Fibroblast of skin of right biceps (primary cell): Measurements from ENCODE around the gene USH2A.
A peak's percentile ranks its signal among the peaks of the same experiment; 100 is the strongest.

Experiments
- DNase-seq: peaks from one replicate; pipeline ENCODE4 v3.0.0-alpha.2; 2013

Gene USH2A

DNA sequence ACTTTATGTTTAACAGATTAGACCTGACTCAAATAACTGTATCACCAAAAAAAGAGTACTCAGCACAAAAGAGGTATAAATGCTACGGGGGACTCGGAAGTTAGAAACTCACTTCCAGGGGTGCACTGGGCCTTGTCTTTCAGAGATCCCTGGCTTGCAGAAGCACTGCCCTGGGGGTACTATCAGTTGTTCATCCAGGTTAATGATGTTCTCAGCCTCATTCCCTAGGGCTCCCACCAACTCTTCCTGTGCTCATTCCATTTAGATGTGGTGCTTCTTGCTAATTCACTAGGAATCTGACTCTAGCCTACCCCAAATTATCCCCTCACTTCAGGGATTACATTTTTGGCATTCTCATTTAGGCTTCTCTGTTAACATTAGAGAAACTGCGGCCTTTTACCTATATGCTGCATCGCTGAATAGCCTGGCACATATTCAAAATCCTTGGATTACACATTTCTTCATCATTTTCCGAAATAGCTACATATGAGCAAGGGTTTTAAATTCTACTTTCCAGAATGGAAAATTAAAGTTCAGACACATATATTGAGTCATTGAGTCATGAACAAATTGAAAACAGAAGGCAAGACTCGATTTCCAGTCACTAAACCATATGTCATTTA is 517.6 kb downstream of the USH2A start:
- DNase-seq: peak; percentile 97

DNA sequence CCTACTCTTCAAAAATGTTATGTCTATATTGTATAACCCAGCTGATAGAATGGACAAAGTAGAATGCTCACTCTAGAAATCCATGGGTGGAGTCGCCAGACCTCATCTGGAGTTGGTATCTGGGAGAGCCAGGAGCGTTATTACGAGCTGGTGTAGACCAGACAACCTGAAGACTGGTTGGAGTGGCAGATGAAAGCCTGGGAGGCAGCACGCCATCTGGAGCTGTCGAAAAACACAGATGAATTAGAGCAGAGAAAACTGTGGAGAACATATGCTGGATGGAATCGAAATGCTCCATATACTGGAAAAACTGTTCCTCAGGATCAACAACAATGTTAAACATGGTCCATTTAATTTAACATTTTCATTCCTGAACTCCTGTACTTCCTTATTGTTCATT is 522.6 kb downstream of the USH2A start:
- DNase-seq: no peak

DNA sequence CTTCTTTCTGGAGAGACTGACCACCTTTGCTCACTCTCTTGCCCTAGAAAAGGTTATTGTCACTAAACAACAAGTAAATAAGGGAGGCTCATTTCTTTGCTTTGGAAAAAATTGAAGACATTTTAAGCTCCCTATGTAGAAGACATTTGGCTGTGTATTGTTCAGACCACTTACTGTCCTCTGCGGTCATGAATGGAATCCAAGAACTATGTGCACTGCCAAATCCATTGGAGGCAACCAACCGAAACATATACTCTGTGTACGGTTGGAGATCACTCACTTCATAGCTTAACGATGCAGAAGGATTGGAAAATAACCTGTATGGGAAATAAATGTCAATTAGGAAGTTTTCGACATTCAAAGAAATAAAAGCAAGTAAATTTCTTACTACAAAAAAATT is 523.3 kb downstream of the USH2A start:
- no peak for DNase-seq

DNA sequence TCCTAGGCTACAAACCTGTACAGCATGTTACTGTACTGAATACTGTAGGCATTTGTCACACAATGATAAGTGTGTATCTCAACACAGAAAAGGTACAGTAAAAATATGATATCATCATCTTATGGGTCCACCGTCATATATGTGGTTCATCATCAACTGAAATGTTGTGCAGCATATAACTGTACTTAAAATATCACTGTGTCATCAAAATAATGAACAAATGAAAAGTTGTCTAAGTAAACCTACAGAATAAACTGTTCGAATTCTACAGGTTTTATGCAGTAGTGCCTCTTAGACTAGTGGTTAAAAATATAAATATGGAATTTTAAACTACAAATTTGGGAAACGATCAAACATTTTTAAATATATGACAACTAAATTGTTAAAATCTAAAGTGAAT is 527.4 kb downstream of the USH2A start:
- DNase-seq: no peak

DNA sequence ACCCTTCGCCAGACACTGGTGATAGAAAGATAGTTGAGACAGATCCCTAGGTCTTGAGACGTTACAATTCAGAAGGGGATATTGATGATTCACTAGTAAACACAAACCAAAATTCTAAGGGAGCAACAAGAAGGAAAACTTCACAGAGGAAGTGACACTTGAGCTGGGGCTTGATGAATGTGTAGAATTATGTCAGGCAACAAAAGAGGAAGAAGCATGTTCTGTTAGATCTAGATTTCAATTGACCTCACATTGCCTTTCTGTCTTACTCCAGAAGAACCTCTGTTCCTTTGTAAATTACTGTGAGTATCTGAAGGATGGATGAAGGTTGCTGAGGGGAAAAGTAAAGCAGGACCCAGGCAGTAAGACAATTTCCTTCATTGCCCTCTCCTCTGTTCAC is 528.0 kb downstream of the USH2A start:
- DNase-seq: no peak

DNA sequence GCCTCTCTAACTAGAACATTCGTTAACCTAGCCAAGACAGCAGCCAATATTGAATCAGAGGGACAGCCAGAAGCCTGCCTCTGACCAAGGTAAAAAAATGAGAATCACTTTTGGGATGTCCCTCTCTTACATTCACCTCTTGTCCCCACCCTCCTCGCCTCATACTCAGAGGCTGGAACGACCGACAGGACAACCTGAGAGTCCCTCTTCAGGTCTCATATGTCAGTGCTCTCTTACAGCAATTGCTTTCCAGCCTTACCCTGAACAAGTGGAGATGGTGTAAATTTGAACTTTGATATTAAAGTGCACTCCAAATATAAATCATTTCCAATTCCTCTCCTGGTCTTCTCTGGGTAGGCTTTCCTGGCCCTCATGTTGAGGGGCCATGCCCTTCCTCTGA is 528.6 kb downstream of the USH2A start:
- no peak for DNase-seq

DNA sequence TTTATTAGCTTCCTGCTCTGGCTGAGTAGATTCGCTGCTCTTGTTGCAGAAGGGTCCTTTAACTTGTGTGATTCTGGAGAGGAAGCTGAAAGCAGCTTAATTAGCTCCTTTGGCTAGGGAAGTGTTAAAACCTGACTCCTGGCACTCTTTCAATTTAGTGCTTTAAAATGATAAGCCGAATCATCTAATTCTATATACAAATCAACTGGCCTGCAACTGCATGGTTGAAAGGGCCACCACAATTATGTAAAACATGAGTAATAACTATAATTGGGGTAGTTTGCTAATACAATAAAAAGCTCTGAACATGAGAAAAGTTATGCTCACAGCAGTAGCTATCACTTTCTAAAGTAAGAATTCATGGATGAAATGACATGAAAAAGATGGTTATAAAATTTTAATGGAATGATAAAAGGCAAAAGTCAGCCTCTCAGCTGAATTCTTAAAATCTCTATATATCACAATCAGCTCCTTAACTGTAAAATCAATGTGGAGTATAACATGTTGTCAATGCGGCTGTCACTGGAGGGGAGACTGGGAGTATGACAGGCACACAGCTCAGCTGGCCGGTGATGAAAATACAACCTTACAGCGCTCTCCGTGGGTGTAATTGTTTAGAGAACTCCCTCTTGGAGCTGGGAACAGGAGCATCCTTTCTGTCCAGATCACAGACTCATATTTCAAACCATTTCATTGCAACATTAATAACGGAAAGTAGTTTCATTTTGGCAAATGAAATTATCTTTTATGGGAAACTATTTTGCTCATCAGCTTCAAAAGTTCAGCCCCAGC is 531.8 kb downstream of the USH2A start:
- peak; percentile 28 for DNase-seq

DNA sequence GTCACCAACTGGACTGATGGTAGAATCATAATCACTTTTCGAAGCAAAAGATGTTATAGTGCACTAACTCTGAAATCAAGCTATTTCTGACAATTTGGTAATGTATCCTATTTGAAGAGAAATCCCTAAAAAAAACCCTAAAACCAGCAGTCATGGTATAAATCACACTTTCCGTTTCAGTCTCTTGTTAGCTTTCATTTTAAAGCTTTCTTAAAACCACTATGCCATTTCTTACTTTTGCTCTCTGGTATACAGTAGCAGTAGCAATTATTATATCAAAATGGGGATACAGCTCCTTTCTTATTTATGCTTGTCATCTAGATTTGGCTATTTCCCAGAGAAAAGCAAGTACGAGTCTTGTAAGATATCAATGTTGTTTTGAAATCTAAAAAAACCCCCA is 532.8 kb downstream of the USH2A start:
- no peak for DNase-seq

DNA sequence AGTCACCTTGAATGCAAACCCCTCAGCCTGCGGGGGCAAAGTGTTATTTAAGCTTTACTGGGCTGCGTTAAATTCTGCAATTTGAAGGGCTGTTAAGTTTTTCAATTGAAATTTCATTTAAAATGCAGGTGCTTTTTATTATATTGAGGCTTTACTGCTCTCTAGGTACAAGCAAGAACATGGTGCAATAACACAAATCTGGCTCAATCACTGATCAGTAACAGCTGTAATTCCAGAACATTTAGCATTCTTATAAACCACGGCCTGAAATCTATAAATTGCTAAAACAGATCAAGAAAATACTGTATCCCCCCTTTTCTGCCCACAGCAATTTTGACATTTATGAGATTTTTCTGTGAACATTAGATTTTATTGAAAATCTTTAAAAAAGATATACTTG is 533.4 kb downstream of the USH2A start:
- no peak for DNase-seq

DNA sequence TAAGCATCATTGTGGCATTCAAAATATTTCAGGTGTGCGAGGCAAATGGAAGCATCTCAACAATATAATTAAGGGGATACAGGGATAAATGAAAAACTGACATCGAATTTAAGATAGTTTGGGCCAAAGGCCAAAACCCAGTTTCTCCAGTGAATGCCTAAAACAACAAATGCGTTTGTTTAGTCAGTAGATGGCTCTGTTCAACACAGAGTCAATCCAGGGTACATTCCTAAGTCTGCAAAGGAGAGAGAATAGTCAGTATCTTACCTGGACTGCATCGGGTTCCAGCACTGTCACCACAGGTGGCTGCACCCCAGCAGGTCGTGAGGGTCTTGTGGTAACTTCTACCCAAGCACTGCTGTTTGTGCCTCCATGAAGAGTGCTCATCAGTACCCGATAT is 535.1 kb downstream of the USH2A start:
- no peak for DNase-seq

DNA sequence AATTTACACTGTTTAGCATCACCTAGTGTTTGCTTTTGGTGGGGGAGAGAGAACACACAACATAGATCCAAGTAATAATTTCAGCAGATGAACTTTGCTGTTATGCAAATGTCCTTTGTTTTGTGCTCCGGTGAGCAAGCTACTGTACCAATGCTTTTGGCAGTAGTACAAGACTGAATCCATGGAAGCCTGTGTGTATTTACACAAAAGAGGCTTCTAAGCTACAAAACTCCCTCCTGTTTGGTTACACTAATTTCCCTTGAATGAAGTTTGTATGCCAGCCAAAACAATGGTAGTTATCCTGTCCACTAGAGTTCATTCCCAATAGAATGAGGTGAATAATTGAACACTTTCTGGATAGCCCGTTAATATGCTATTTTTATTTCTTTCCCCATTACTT is 535.6 kb downstream of the USH2A start:
- no peak for DNase-seq

DNA sequence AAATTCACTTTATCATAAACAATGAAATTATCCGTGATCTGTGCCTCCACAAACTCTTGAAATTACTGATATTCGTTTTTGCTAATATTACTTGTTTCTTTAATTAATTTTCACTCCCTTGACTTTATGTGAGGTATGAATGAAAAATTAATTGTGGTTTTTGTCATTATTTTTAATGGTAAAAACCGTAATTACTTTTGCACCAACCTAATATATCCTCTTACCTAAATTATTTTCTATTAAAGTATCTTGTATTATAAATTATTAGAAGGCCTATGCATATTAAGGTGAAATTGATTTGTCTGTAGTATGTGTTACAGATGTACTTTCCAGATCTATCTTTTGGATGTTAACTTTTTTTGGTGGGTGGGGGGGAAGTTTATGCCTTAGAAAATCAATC is 540.2 kb downstream of the USH2A start:
- no peak for DNase-seq

DNA sequence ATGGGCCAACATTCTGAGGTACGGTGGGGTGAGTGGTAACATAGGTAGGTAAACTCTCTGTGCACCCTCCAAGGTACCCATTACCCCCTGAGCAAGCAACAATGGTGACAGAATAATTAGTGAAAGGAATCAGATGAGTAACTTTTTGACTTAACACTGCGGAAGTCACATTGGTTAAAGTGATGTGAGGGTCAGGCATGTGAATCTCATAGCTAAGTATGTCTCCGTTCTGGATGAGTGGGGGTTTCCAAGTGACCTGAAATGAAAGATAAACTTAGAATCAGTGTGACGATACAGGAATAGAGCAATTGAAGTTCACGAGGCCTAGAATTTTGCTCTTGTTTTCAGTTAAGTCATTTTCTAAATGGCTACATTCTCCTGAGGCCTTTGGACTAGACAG is 544.4 kb downstream of the USH2A start:
- DNase-seq: no peak

DNA sequence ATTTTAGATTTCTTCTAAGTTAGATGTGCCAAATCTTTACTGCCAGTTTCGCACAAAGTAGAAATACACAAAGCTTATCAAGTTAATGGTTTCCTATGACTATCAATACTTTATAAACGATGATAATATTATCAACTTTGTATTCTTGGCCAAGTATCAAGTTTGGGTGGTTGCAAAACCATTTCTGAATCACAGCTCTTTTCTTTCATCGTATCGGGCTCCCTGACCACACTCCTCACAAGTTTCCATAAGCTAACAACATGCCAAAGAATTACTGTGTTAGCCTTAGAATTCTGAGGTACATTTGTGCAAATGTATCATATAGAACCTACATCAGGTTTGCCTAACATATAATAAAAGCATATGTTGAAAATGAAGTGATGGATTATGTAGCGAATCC is 545.1 kb downstream of the USH2A start:
- DNase-seq: peak; percentile 33

DNA sequence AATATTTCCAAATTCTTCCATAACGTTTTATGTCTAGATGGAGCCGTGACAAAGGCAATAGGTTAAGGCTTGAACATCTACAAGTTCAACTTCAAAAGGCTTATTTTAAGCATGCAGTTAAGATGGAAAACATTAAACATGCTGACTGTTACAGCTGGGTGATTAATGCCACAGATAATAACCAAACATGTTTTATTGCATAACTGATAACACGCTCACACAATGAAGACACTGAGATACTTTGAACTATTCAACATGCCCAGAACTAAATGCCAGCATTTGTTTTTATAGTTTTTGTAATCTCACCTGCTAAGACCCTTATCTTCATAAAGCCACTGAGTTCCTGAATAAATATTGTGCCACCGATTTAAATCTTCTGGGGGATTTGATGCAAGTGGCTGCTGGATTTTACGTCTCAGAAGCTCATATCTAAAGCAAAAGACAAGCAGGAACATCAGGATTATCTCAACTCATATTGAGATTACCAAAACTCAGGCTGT is 545.7 kb downstream of the USH2A start:
- no peak for DNase-seq

DNA sequence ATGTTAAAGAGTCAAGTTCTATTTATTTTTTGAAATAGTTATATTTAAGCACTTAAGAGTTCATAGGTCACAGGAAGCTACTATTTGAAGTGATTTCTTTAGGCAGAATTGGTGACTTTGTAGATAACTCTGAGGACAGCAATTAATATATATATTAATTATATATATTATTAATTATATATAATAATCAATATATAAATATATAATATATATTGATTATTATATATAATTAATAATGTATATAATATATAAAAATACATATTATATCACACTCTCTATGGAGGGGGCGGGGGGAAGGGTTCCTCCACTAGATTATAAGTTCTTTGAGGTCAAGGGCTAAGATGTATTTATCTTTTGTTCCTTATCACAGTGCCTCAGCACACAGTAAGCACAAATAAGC is 547.5 kb downstream of the USH2A start:
- DNase-seq: no peak

DNA sequence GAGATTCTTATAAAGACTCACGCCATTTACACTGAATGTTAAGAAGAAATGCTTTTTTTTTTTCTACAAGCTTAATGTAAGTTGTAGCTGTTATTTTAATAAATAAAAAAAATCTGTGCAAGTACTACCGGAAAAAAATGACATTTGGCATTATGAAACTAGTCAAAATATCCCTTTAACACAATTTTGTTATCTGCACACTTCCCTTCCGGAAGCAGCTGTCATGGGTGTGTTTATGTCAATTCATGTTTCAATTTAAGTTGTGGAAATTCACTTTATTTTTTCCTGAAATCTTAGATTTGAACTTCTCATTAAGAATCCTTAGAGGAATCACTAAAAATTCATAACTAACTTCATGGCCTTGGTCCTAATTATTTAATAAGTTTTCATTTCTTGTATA is 548.0 kb downstream of the USH2A start:
- DNase-seq: no peak

DNA sequence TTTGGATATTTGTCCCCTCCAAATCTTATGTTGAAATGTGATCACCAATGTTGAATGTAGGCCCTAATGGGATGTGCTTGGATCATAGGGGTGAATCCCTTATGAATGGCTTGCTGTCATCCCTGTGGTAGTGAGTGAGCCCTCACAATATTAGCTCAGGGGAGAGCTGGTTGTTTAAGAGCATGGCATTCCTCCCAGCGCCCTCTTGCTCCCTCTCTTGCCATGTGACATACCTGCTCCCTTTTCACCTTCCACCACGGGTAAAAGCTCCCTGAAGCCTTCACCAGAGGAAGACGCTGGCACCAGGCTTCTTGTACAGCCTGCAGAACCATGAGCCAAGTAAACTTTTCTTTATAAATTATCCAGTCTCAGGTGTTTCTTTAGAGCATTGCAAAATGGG is 550.6 kb downstream of the USH2A start:
- DNase-seq: no peak

DNA sequence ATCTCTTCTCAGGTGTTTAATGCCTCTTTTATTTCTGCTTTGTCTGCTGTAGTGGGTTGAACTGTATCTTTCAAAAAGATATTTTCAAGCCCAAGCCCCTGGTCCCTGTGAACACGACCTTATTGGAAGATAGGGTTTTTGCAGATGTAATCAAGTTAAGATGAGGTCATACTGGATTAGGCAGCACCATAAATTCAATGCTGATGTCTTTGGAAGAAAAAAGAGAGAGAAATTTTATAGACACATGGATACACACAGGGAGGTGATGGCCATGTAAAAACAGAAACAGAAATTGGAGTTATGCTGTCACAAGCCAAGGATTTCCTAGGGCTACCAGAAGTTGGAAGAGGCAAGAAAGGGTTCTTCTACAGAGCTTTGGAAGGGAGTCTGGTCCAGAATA is 554.7 kb downstream of the USH2A start:
- DNase-seq: no peak

DNA sequence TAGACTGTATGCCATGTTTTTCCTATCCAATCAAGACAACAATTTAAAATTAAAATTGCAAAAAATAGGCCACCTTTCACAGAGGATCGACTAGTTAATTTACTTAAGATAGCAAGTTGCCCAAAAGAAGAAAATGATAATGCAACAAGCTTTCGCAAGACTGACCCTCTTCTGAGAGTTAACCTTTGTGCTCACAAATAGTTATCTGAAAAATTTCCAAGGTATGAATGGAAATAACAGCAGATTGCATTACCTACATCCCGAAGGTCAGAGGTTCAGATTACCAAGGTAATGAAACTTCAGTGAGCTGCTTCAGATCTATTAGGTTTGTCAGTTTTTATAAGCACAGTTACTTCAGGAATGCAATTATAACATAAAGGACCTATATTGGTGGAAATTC is 558.2 kb downstream of the USH2A start:
- no peak for DNase-seq

DNA sequence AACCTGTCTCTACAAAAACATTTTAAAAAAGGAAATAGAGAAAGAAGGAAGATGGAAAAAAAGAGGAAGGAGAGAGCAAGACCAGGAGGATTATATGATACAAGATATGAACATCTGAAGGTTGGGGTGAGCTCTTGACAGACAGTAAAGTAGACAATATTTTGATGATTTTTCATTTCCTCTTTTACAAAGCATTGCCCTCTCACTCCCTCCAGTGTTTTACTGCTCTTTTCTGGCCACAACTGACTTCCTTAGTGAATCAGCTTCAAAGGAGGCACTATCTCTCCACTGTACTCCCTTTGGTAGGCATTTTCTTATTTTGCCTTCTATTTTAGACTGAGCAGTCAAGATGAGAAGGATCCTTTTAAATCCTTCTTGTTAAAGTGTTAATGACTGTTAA is 559.5 kb downstream of the USH2A start:
- DNase-seq: no peak

DNA sequence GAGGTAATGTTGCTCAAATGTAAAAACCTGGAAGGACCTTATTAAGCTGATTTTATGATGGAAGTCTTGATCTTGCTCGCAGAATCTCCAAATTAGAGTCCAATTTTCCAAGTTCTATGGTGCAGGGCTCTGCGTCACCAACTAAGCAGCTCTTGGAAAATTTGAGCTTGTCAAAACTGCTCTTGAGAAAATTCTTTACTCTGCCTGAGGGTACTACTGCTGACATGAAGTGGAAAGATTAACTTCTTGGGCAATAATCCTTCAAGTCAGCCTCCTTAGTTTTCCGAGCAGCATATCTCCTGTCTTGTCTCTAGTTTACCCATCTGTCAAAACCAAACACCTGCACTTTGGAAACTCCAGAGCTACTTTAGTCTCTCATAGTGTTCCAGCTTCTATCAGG is 562.4 kb downstream of the USH2A start:
- DNase-seq: no peak

DNA sequence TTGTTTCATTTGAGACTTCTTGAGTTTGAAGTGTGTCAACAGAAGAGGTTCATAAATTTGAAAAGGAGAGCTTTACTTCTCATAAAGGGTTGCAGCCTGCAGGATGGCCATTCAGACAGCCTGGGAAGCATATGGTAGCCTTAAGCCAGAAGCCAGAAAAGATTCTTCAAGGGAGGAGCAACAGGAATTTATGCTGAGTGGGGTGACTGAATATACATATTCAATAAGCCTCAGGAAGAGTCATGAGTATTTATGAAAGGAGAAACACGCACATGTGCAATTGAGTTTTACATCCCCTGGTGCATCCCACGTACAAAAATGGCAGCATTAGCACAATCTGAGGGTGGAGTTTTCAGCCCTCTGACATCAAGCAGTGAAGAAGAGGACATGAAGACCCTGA is 565.9 kb downstream of the USH2A start:
- no peak for DNase-seq

DNA sequence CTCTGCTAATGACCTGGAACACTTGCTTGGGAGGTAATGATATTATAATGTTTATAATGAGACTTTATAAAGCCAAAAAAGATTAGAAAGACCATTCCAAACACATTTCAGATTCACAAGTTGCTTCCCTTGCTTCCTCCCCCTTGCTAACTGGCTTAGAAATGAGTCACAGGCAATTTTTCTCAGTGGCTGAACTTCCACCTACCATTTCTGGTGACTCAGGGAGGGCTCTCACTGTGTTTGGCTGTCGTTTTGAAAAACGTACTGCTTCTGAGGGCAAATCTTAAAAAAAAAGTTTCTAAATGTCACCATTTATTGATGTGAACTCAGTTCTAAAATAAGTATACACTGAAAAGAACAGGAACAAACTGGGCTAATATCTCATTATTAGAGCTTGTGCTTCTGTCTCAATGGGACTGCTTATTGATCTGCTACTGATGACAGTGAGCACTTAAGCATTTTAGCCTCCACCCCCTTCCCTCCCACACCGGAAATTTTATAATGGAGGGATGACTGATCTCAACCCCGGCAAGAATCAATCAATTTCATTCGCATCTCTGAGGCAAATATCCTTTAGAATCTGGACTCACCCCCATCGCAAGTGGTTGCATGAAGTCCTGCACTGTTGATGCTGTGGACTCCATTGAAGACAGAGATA is 577.9 kb downstream of the USH2A start:
- peak; percentile 92 for DNase-seq
